IPS DF 19.7 (cell line): ENCODE data around the gene ERCC1.

Experiments
- DNase-seq: peaks from one replicate; pipeline ENCODE4 v3.0.0-alpha.2; 2013; ENCODE audit warnings: low read depth, low spot score

The ERCC1 gene

GRCh38 chr19:45364696-45365095 lies 59.0 kb downstream of the ERCC1 start:
- DNase-seq, result no peak

- DNase-seq, result no peak
Observed at GRCh38 chr19:45363861-45364459, 59.8 kb downstream of the ERCC1 start.

GRCh38 chr19:45362291-45362690 lies 61.4 kb downstream of the ERCC1 start:
- no peak for DNase-seq

GRCh38 chr19:45361608-45362007 lies 62.1 kb downstream of the ERCC1 start:
- DNase-seq, result no peak

GRCh38 chr19:45358213-45358792 lies 65.4 kb downstream of the ERCC1 start:
- no peak for DNase-seq

GRCh38 chr19:45357445-45357783 lies 66.3 kb downstream of the ERCC1 start:
- DNase-seq, result no peak
